ENCODE measurements around the gene KCNT1.

The KCNT1 gene

GRCh38 chr9:135799261-135799660, 97.3 kb downstream of the KCNT1 start:
- no peak for TF ChIP-seq CTCF (conservative IDR thresholded peaks at IDR 0.05)
- H3K27ac ChIP-seq: no peak overlapping the region

GRCh38 chr9:135801070-135801469, 99.1 kb downstream of the KCNT1 start:
- no peak for TF ChIP-seq CTCF (conservative IDR thresholded peaks at IDR 0.05)
- no peak overlapping the region for H3K27ac ChIP-seq

GRCh38 chr9:135802876-135803419, 101.0 kb downstream of the KCNT1 start:
- no peak for TF ChIP-seq CTCF (conservative IDR thresholded peaks at IDR 0.05)
- H3K27ac ChIP-seq: no peak overlapping the region

GRCh38 chr9:135803441-135803840, 101.5 kb downstream of the KCNT1 start:
- no peak for TF ChIP-seq CTCF (conservative IDR thresholded peaks at IDR 0.05)
- no peak overlapping the region for H3K27ac ChIP-seq

GRCh38 chr9:135804581-135805421, 102.8 kb downstream of the KCNT1 start:
- TF ChIP-seq CTCF (conservative IDR thresholded peaks at IDR 0.05): no peak
- no peak overlapping the region for H3K27ac ChIP-seq

GRCh38 chr9:135805422-135806022, 103.5 kb downstream of the KCNT1 start:
- TF ChIP-seq CTCF (conservative IDR thresholded peaks at IDR 0.05): no peak
- no peak overlapping the region for H3K27ac ChIP-seq

GRCh38 chr9:135809166-135809565, 107.2 kb downstream of the KCNT1 start:
- no peak for TF ChIP-seq CTCF (conservative IDR thresholded peaks at IDR 0.05)
- no peak overlapping the region for H3K27ac ChIP-seq

All from VCaP (cell line).